Measurements from ENCODE around the gene TFF2. TPM values are rescaled to one million over a fixed set of nuclear protein-coding genes. Genes with fewer than 3 reads are reported as not detected.

Gene TFF2
- total and polyA plus RNA-seq, 2 of the 4 experiments (the other 2 are of a cell fraction), result not detected

GRCh38 chr21:42340187-42341050 is 10.4 kb downstream of the TFF2 start:
- Histone ChIP-seq H3K4me3 (ENCODE audit: insufficient read depth, low read depth, low read length) (no peak overlapping the region), H3K23ac (ENCODE audit: low read depth, low read length) (no peak overlapping the region), H3K9ac (ENCODE audit: low read depth, low read length) (no peak overlapping the region), H3K18ac (ENCODE audit: low read depth, low read length) (no peak overlapping the region), H3K27me3 (ENCODE audit: control insufficient read depth, insufficient read depth, low read length) (peaks cover 15% of the 10 kb centered on the region), H4K20me1 (ENCODE audit: insufficient read depth, low read length) (no peaks in the 10 kb centered on the region), H3K14ac (replicated peaks; ENCODE audit: low read depth, low read length) (no peak overlapping the region), H3K27ac (ENCODE audit: insufficient read depth, low read length) (no peak overlapping the region), H3K36me3 (ENCODE audit: control insufficient read depth, insufficient read depth, low read length) (no peaks in the 10 kb centered on the region), H2AK5ac (ENCODE audit: low read depth, low read length) (no peak overlapping the region), H4K5ac (ENCODE audit: low read depth, low read length) (no peak overlapping the region), H3K56ac (ENCODE audit: extremely low read depth, insufficient read depth, low read length) (no peak overlapping the region), H2BK20ac (ENCODE audit: low read depth, low read length) (no peak overlapping the region), H2AFZ (replicated peaks; ENCODE audit: low read length, poor library complexity) (peak overlapping the region; percentile 32), H3K9me1 (ENCODE audit: insufficient read depth, low read length) (no peaks in the 10 kb centered on the region; the same call in 1 of the 2 replicates), H2AK9ac (replicated peaks; ENCODE audit: low read depth, low read length, poor library complexity) (no peak overlapping the region), H4K91ac (ENCODE audit: insufficient read depth, low read depth, low read length) (no peak overlapping the region), H2BK120ac (ENCODE audit: low read depth, low read length) (no peak overlapping the region), H3K4me2 (ENCODE audit: low read depth, low read length) (no peak overlapping the region), H3K4ac (ENCODE audit: low read depth, low read length) (no peak overlapping the region), H3K9me3 (ENCODE audit: control insufficient read depth, insufficient read depth, low read length) (no peaks in the 10 kb centered on the region), H2BK5ac (ENCODE audit: low read depth, low read length, poor library complexity, severe bottlenecking) (no peak overlapping the region), H2BK15ac (ENCODE audit: low read depth, low read length) (no peak overlapping the region), H3K4me1 (ENCODE audit: control insufficient read depth, insufficient read depth, low read length) (no peaks in the 10 kb centered on the region; the same call in 1 of the 2 replicates), H4K8ac (ENCODE audit: low read depth in 2 of 2, low read length in 2 of 2) (no peak overlapping the region), H3K79me1 (ENCODE audit: low read depth in 1 of 2, low read length in 2 of 2) (no peaks in the 10 kb centered on the region)
- 77% methylated on average over 9 of the region's 24 CpGs; no CpG with 5 or more reads in 1 of the 2 experiments for WGBS, 2 experiments (ENCODE audit: extremely low coverage in 2 of 2, insufficient read length in 1 of 2)
- no TSS peak for BruUV-seq (replicated peaks)
- DNase-seq (no peak), ATAC-seq (ENCODE audit: low read depth) (no peak)
- intact Hi-C loops (cut with micrococcal nuclease) (no loop called here), in situ Hi-C loops (cut with MboI; ENCODE audit: low sequenced_read_pairs) (no loop called here), dilution Hi-C loops (cut with HindIII; ENCODE audit: low sequenced_read_pairs, unreplicated experiment) (no loop called here)
- ChIA-PET CTCF (no interaction called here), POLR2A (ENCODE audit: unreplicated experiment) (no interaction called here)
- TF ChIP-seq RCOR1 (IDR thresholded peaks at IDR 0.05; ENCODE audit: insufficient replicate concordance, low read length) (no peak), FOS (IDR thresholded peaks at IDR 0.05; ENCODE audit: low read depth, low read length) (no peak), MXI1 (IDR thresholded peaks at IDR 0.05; ENCODE audit: borderline replicate concordance, low read depth, low read length) (no peak), RFX5 (IDR thresholded peaks at IDR 0.05; ENCODE audit: low read depth, low read length) (no peak), CHD1 (IDR thresholded peaks at IDR 0.05; ENCODE audit: low read depth, low read length) (no peak), SMC3 (IDR thresholded peaks at IDR 0.05; ENCODE audit: low read depth, low read length) (no peak), CEBPB (IDR thresholded peaks at IDR 0.05; ENCODE audit: low read depth, low read length) (no peak), RAD21 (IDR thresholded peaks at IDR 0.05; ENCODE audit: low read length) (no peak), MAFK (IDR thresholded peaks at IDR 0.05; ENCODE audit: low read depth, low read length) (no peak), USF2 (IDR thresholded peaks at IDR 0.05; ENCODE audit: low read depth, low read length) (no peak), POLR2A (IDR thresholded peaks at IDR 0.05; ENCODE audit: low read depth, low read length) (no peak), MAZ (IDR thresholded peaks at IDR 0.05; ENCODE audit: borderline replicate concordance, low read depth, low read length) (no peak), NFE2L2 (IDR thresholded peaks at IDR 0.05; ENCODE audit: low read depth, low read length) (no peak), BHLHE40 (IDR thresholded peaks at IDR 0.05; ENCODE audit: low read depth, low read length) (no peak)
- TF ChIP-seq, protein P1, sequence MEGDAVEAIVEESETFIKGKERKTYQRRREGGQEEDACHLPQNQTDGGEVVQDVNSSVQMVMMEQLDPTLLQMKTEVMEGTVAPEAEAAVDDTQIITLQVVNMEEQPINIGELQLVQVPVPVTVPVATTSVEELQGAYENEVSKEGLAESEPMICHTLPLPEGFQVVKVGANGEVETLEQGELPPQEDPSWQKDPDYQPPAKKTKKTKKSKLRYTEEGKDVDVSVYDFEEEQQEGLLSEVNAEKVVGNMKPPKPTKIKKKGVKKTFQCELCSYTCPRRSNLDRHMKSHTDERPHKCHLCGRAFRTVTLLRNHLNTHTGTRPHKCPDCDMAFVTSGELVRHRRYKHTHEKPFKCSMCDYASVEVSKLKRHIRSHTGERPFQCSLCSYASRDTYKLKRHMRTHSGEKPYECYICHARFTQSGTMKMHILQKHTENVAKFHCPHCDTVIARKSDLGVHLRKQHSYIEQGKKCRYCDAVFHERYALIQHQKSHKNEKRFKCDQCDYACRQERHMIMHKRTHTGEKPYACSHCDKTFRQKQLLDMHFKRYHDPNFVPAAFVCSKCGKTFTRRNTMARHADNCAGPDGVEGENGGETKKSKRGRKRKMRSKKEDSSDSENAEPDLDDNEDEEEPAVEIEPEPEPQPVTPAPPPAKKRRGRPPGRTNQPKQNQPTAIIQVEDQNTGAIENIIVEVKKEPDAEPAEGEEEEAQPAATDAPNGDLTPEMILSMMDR (conservative IDR thresholded peaks at IDR 0.05; ENCODE audit: low read depth, low read length), result no peak
